NT2/D1 (cell line): ENCODE results near the gene ME1.

Experiments used
- DNase-seq: peaks from one replicate; pipeline ENCODE4 v3.0.0-alpha.2; 2011; ENCODE audit warnings: low read depth, low spot score
- H3K27me3 ChIP-seq: 2 replicates; pipeline ENCODE4 v1.6.0; 2011; ENCODE audit warnings: mild to moderate bottlenecking; ENCODE audit not compliant: insufficient read length, insufficient read depth
- H3K36me3 ChIP-seq: 2 replicates; pipeline ENCODE4 v1.6.1; 2011; ENCODE audit warnings: mild to moderate bottlenecking, low read length, mixed read lengths; ENCODE audit not compliant: insufficient read depth, insufficient read length
- H3K4me1 ChIP-seq: 2 replicates; pipeline ENCODE4 v1.5.1; 2011; ENCODE audit not compliant: insufficient read depth, insufficient read length
- H3K4me3 ChIP-seq: 2 replicates; pipeline ENCODE4 v1.5.1; 2011; ENCODE audit warnings: low read depth; ENCODE audit not compliant: insufficient read length
- H3K9ac ChIP-seq: 2 replicates; pipeline ENCODE4 v1.6.0; 2011; ENCODE audit warnings: low read depth; ENCODE audit not compliant: insufficient read length
- H3K9me3 ChIP-seq: 2 replicates; pipeline ENCODE4 v1.5.1; 2011; ENCODE audit warnings: mild to moderate bottlenecking, low read length; ENCODE audit not compliant: insufficient read depth
- SUZ12 ChIP-seq: IDR thresholded peaks from 2 replicates; pipeline ENCODE4 v1.6.1; 2011; ENCODE audit not compliant: insufficient read length, insufficient read depth; ENCODE audit errors: extremely low read depth
- YY1 ChIP-seq: IDR thresholded peaks from 2 replicates; pipeline ENCODE4 v1.6.1; 2011; ENCODE audit not compliant: insufficient read length, insufficient read depth
- ZNF274 ChIP-seq: IDR thresholded peaks from 2 replicates; pipeline ENCODE4 v1.6.1; 2011; ENCODE audit warnings: mild to moderate bottlenecking, low read depth, low read length

The ME1 gene

DNA sequence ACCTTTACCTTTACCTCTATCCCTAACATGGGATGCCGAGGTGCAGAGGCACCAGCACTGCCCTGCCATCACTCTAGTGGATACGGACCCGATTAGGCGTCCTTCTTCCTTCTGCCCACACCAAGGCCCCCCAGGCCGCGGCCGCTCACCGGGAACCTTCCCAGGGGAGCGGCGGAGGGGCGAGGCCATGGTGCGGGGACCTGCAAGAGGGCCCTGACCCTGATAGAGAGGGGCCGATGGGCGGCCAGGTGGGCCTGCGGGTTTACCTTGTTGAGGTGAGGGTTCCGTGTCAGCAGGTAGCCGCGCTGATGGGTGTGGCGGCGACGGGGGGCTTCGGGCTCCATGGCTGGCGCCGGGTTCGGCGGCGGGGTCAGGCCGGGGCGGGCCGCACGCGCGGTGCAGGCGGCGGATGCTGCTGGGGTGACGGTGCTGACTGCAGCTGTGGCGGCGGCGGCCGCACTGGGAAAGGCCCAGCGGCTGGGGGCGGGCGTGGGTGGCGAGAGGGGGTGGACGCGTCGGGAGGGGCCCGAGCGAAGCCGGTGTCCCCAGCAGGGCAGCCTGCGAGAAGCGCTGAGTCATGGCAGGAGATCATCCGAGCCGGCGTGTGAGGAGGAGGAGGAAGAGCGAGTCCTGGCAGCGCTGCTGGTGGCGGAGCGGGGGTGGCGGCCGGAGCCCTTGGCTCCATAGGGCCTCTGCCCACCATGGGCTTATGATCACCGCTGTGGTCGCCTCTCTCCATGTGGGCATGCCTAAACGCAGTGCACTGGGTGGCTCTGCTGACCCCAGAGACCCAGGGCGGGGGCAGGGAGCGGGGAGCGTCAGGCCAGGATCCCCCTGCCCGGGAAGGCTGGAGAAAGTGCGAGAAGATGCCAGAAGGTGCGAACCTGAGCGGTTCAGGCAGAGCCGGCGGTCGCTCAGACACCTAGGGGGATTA is at the start of gene ME1:
ME1 (minus strand) TSS at position 441 of the 934 bp plus-strand sequence; CDS start at position 344, 97 bp downstream.
- no peak for DNase-seq
- Histone ChIP-seq H3K27me3 (no peaks in the 10 kb centered on the region), H3K4me1 (no peaks in the 10 kb centered on the region), H3K4me3 (no peak within 1 kb of the TSS), H3K9me3 (no peaks in the 10 kb centered on the region), H3K36me3 (no peaks in the 10 kb centered on the region), H3K9ac (no peak within 1 kb of the TSS)
- TF ChIP-seq ZNF274 (no peak), YY1 (no peak)

DNA sequence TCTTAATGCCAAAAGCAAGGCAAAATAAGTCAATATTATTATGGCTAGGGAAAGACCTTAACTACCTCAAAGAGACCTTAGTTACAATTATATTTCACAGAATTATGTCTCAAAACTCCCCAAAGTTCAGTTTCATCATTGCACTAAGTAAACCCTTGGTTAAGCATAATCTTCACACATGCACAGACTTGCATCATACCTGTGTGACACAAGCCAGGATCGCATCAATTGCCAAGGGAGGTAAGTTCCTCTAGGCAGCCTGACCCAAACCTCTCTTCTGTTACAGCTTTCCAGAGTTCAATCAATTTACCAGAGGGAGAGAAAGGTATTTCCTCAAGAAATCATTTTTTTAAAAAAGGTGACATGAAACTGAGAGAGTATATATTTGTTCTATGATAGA is 49.6 kb upstream of the ME1 start:
- H3K27me3 ChIP-seq, result no peaks in the 10 kb centered on the region
- H3K9ac ChIP-seq, result no peak overlapping the region
- no peaks in the 10 kb centered on the region for H3K9me3 ChIP-seq
- DNase-seq, result no peak
- H3K4me3 ChIP-seq, result no peak overlapping the region
- no peaks in the 10 kb centered on the region for H3K4me1 ChIP-seq
- no peak for TF ChIP-seq ZNF274
- no peaks in the 10 kb centered on the region for H3K36me3 ChIP-seq

DNA sequence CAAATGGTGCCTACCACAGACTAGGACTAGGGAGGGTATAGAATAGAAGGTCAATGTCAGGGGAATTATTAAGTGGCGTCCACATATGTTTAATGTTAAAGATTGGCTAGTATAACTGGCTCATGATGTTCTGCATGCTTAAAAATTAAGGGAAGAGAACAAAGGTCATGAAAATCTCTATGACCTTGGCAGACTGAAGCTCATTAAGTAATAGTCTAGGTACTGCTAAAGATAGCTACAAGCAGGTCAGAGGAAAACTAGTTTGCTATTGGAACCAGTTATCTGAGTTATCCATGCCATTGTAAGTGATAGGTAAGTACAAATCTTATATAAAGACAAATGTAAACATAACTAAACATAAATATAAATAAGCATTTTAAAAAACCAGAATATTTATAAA is 48.5 kb upstream of the ME1 start:
- DNase-seq, result no peak
- H3K9ac ChIP-seq, result no peak overlapping the region
- no peaks in the 10 kb centered on the region for H3K36me3 ChIP-seq
- H3K4me1 ChIP-seq, result no peaks in the 10 kb centered on the region
- no peaks in the 10 kb centered on the region for H3K27me3 ChIP-seq
- H3K9me3 ChIP-seq, result no peaks in the 10 kb centered on the region
- H3K4me3 ChIP-seq, result no peak overlapping the region
- TF ChIP-seq ZNF274 (no peak), SUZ12 (no peak), YY1 (no peak)

DNA sequence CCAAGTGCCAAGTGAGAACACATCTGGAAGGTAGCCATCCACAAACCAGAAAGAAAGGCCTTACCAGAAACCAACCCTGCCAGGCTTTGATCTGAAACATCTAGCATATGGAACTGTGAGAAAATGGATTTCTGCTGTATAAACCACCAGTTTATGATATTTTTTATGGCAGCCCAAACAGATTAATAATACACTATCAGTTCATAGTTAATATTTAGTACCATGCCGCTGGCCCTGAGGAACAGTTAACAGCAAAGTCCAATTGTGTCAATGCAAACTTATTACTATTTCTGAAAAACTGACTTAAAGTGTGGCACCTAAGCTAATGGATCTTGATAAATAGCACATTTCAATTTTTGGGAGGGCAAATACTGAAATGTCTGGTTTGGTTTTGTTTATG is 46.1 kb upstream of the ME1 start:
- no peak overlapping the region for H3K9ac ChIP-seq
- no peaks in the 10 kb centered on the region for H3K4me1 ChIP-seq
- H3K4me3 ChIP-seq, result no peak overlapping the region
- H3K27me3 ChIP-seq, result no peaks in the 10 kb centered on the region
- DNase-seq, result no peak
- TF ChIP-seq YY1 (no peak), SUZ12 (no peak), ZNF274 (no peak)
- H3K36me3 ChIP-seq, result no peaks in the 10 kb centered on the region
- no peaks in the 10 kb centered on the region for H3K9me3 ChIP-seq

GRCh38 chr6:83474309-83474708 is 43.5 kb upstream of the ME1 start:
- no peak for TF ChIP-seq SUZ12
- TF ChIP-seq YY1, result no peak
- no peak for TF ChIP-seq ZNF274
- no peaks in the 10 kb centered on the region for H3K27me3 ChIP-seq
- H3K36me3 ChIP-seq, result no peaks in the 10 kb centered on the region
- no peaks in the 10 kb centered on the region for H3K4me1 ChIP-seq
- no peaks in the 10 kb centered on the region for H3K9me3 ChIP-seq
- H3K4me3 ChIP-seq, result no peak overlapping the region
- no peak overlapping the region for H3K9ac ChIP-seq
- no peak for DNase-seq

DNA sequence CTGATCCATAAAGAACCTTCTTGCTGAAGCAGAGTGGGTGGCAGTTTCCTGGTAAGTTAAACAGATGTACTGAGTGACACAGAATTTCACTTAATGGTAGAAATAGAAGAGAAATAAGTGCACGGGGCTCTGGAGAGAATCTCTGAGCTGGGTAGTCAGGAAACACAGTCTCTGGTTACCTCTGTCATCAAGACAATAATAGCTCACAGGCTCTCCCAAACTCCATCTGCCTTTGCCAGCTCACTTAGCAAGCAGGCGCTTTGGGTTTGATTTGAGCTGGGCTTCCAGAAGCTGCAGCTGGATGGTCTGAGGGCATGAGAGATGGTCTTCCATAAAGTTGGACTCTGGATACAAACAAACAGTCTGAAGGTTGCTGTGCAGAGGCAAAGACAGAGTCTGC is 41.9 kb upstream of the ME1 start:
- no peaks in the 10 kb centered on the region for H3K27me3 ChIP-seq

GRCh38 chr6:83470587-83470986 is 39.7 kb upstream of the ME1 start:
- no peak for DNase-seq
- H3K36me3 ChIP-seq, result no peaks in the 10 kb centered on the region
- TF ChIP-seq SUZ12, result no peak
- TF ChIP-seq YY1, result no peak
- no peak for TF ChIP-seq ZNF274
- H3K9ac ChIP-seq, result no peak overlapping the region
- no peak overlapping the region for H3K4me3 ChIP-seq
- H3K9me3 ChIP-seq, result no peaks in the 10 kb centered on the region
- H3K4me1 ChIP-seq, result no peaks in the 10 kb centered on the region
- no peaks in the 10 kb centered on the region for H3K27me3 ChIP-seq

More for the DNA sequence above, 41.9 kb upstream of the ME1 start:
- no peak overlapping the region for H3K9ac ChIP-seq
- no peaks in the 10 kb centered on the region for H3K9me3 ChIP-seq
- no peak for DNase-seq
- no peaks in the 10 kb centered on the region for H3K36me3 ChIP-seq
- no peaks in the 10 kb centered on the region for H3K4me1 ChIP-seq
- no peak overlapping the region for H3K4me3 ChIP-seq
- no peak for TF ChIP-seq ZNF274
- no peak for TF ChIP-seq SUZ12
- no peak for TF ChIP-seq YY1

GRCh38 chr6:83470001-83470400 is 39.1 kb upstream of the ME1 start:
- Histone ChIP-seq H3K36me3 (no peaks in the 10 kb centered on the region), H3K27me3 (no peaks in the 10 kb centered on the region), H3K9me3 (no peaks in the 10 kb centered on the region), H3K4me1 (no peaks in the 10 kb centered on the region), H3K4me3 (no peak overlapping the region), H3K9ac (no peak overlapping the region)
- no peak for DNase-seq
- TF ChIP-seq YY1 (no peak), SUZ12 (no peak), ZNF274 (no peak)
